NCI-H345 treated with DMSO at 0.1 percent for 48 hours (cell line): ENCODE results near the gene RAPGEF1.

Experiments used
- DNase-seq: peaks from one replicate; lab custom pipeline; 2025; ENCODE audit not compliant: unreplicated experiment; lab: John Stamatoyannopoulos, UW

RAPGEF1 gene

DNA sequence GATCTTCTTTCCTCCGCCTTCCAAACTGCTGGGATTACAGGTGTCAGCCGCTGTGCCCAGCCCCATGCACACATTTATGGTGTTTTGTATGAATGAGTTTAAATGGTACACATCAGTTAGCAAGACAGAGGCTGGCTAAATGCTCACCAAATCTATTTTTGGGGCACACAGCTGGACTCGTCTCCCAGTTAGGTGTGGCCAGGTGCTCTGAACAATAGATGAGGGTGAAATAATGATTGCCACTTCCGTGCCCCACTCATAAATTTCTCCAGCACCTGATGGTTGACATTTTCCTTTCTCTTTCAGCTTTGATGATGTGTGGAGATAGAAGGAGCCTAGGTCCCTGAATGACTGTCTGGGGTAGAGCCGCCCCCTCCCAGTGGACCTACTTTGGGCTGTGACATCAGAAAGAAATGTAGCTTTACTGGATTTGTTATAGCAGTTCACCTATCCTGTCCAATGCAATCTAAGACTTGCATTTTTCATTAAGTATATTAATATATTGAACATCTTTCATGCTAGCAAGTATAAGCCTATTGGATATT is 8.6 kb upstream of the RAPGEF1 start:
- peak; percentile 77 for DNase-seq

GRCh38 chr9:131747352-131747751 is 7.5 kb upstream of the RAPGEF1 start:
- DNase-seq, result peak; percentile 30

DNA sequence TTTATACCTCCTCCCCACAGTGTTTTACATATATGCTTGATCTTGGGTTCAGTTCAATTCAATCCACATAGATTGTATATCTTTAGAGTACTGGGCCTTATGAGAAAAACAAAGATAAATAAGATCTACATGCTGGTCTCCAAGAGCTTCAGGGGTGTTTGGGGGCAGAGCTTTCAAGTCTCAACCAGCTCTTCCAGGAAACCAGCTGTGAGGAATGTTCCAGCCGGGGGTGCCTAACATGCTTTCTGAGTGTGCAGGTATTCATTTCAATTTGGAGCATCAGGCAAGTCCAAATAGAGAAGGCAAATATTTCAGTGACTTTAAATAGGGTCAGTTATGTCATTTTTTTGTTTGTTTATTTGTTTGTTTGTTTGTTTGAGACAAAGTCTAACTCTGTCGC is 5.7 kb upstream of the RAPGEF1 start:
- no peak for DNase-seq

DNA sequence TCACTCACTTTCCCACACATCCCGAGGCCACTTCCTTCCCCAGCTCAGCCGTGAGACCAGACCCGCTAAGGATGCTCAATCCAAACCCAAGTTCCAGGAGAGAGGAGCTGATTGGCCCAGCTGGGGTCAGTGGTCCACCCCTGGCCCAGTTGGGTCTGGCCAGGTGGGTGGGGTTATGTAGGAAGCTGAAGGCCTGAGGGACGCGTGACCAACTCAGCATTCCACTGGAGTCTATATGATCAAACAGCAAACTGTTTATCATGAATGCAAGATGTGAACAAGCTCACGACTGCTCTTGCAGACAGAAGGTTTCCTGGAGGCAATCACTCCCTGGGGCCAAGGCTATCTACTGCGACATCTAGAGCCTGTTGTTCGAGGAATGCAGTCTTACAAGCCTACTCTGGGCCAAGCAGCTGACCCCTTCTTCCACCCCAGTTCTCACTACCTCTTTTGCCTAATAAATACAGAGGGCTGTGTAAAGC is 4.9 kb upstream of the RAPGEF1 start:
- no peak for DNase-seq

DNA sequence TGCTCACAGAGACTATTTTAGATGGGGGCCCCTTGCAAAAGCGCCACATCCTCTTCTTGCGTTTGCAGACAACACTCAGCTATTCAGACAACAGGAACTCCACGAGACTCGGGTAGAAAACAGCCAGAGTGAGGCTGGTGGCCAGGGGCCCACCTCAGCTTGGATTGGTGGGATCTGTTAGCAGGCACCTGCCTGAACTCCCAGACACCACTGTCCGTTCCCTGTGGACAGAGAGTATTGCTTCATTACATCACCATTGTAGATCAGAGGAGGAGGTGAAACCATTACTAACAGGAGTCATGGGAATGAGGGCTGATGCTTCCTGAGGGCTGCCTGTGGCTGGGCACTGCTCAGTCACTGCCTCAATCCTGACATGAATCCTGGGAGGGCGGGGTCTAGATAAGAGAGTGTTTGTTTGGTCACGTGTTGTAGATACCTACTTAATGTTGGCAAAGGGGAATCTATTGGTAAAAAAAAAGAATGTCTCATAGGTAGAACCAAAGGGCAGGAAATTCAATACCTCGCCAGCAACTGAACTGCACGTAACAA is 4.4 kb upstream of the RAPGEF1 start:
- DNase-seq, result no peak

- DNase-seq, result no peak
Observed at GRCh38 chr9:131743501-131743900, 3.6 kb upstream of the RAPGEF1 start.

DNA sequence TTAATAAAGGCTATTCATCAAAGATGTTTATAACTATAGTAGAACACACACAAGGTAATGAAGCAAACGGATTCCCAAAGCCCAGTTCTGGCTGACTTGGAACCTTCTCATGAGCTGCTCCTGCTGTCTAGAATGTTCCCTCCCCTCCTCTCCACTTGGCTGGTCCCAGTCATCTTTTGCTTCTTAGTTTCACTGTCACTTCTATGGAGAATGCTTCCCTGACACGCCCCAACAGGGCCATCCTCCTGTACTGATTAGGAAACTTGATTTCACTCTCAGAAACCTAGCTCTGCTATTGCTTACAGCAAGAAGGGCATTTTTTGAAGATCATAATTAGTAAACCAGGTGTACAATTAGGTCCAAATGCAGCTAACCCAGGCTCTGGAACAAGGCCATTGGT is 3.2 kb upstream of the RAPGEF1 start:
- DNase-seq, result no peak

DNA sequence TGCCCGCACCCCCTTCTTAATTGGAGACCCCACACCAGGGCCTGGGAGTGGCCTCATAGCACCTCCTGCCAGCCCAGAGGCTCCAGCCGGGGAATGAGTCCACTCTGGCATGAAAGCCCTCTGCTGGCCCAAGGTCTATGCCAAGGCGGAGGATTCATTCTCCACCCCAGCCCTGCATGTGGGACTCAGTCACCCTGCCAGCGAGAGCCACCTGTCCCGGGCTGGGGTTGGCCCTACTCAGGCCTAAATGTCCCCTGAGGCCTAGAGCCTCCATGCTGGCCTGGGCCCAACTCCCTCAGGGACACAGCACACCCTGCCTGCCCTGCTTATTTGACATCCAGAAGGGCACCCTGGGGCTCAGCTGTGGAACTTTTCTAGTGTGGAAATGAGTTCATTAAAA is 1.0 kb upstream of the RAPGEF1 start:
- DNase-seq, result no peak

GRCh38 chr9:131739133-131739958 is 530 bp downstream of the RAPGEF1 start:
- DNase-seq, result no peak

- DNase-seq, result no peak
Observed at GRCh38 chr9:131738293-131739132, 1.4 kb downstream of the RAPGEF1 start.

- DNase-seq, result no peak
Observed at GRCh38 chr9:131737426-131737825, 2.5 kb downstream of the RAPGEF1 start.

DNA sequence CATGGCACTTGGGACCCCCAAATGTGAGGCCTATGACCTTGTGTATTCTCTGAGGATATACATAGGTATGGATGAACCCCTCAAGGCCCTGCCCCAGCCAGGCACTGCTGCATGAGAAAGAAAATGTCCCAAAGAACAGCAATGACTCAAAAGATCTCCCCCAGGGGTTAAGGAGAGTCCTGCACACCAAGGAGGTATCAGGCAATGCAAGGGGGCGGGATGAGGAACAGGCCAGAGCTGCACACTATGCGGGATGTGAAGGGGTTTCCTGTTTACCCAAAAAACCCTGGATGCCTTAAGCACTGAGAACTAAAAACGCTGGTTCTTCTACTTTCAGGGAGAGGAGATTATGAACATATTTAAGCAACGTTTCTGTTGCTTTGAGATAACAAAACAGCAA is 3.4 kb downstream of the RAPGEF1 start:
- DNase-seq, result no peak

- no peak for DNase-seq
Observed at GRCh38 chr9:131735238-131736128, 4.4 kb downstream of the RAPGEF1 start.

DNA sequence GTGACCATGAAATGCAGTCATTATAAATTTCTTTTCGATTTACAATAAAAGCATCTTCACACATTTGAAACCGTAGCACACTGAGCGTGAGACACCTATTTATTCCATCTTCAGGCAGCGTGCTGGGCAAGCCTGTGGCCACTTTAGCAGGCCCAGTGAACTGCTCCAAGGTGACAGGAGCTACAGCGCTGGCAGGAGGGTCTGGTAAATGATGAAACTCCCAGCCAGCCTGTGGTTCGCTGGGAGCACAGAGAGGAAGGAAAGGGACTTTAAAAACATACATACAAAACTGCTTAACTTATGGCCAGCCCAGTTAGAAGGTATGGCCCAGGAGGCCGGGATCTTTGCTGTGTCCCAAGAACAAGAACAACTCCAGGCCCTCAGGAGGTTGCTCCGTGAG is 5.1 kb downstream of the RAPGEF1 start:
- DNase-seq, result no peak

DNA sequence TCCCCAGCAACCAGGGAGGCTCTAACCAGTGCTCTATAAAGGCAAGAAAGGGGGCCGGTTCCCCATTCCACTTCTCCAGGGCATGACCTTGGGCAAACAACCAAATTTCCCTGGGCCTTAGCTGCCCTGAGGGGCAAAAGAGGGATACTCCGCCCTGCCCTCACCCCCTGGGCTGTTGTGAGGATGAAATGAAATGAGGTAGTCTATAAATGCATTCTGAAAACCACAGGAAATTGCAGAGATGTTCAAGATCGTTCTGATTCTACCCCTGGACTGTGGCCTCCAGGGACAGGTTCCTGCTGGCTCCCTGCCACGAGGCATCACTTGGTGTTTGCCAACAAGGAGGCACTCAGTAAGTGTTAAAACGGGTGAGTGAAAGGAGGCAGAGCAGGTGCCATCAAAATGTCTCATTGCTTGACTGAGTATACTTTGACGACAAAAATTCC is 5.7 kb downstream of the RAPGEF1 start:
- DNase-seq, result no peak

GRCh38 chr9:131733541-131734061 is 6.3 kb downstream of the RAPGEF1 start:
- no peak for DNase-seq

DNA sequence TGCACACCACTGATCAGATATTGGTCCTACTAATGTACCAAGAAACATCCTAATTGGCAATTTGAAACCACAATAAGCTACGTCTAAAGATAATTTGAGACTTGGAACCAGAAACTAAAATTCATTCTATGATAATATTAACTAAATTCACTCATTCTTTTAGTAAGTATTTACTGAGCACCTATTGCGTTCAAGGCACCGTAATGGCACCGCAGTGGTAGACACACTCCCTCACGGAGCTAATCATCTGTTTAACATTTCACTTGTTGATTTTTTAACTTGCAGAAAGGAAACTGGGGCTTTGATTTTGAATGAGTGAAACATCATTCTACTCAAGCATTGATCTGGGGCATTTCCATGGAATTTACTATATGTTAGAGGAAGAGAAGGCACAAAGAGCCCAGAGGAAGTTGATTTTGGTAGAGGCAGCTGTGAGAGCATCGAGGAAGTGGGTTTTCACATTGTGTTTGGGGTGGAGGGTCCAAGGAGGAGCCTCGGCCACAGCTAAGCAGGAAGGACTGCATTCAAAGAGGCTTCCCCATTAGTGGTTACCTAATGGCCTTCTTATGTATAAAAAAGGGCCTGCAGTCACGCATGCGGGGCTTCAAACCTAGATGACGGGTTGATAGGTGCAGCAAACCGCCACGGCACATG is 7.1 kb downstream of the RAPGEF1 start:
- no peak for DNase-seq

- no peak for DNase-seq
Observed at GRCh38 chr9:131732061-131732526, 7.8 kb downstream of the RAPGEF1 start.

DNA sequence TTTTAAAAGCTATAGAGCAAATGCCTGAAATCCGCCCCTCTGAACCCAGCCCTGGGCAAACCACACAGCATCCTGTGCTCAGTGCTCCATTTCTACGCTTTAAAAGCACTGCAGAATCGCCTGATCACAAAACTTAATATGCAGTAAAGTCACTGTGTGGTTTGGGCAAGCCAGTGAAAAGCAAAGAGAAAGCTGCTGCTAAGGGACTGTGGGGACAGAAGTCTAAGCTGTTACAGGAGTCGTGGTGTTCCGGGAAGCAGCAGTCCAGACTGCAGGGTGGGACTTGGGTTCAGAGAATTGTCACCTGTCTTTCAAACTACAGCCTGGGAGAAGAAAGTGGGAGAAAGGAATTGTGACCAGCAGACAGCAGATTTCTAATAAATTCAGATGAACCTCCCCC is 8.2 kb downstream of the RAPGEF1 start:
- no peak for DNase-seq

DNA sequence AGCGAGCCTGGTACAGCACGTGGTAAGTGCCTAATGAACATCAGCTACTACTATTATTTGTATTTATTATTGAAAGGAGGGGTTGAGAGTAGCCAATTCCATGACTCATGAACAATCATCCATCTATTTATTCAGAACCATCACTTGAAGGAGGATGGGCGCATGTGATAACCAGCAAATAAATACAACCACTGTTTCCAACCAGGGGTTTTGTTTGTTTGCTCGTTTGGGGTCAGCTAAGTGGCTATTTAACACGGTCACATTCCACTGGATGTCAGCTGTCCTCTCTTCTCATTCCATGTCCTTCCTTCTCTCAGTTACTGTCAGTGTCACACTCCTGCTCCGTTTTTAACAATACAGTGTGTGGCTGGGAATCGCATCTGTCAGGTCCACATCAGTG is 8.6 kb downstream of the RAPGEF1 start:
- DNase-seq, result no peak
